Mesenteric fat pad (tissue), 1 donor: ENCODE results near the gene SAMD13. TPM values are rescaled to one million over a fixed set of nuclear protein-coding genes. Genes with fewer than 3 reads are reported as not detected.
"Not testable (repeated sequence)": the region's sequence is repeated elsewhere in the genome, so short reads cannot be mapped to it uniquely, and the experiment has no call there.

Source experiments
- DNase-seq: peaks from one replicate; pipeline ENCODE4 v3.0.0-alpha.2; 2020; ENCODE audit warnings: low spot score
- total RNA-seq: library from RNA; stranded (reverse); fragmentation: NEBNext Ultra II Directional; extraction: Animal tissue kit (Norgen Biotek cat#: 25700); gene quantifications from one replicate; pipeline ENCODE4 v1.2.1, GENCODE V29; 2021
- donor health status: DM: yes; HTN: yes; CAD: no.

SAMD13 gene
- total RNA-seq, 1 donor from 2014 or later = 0.61 TPM

GRCh38 chr1:84283381-84283780 lies 18.1 kb upstream of the SAMD13 start:
- no peak for DNase-seq

GRCh38 chr1:84286071-84286470 lies 15.4 kb upstream of the SAMD13 start:
- no peak for DNase-seq

- not testable (repeated sequence) for DNase-seq
Measured at GRCh38 chr1:84287389-84287788, 14.1 kb upstream of the SAMD13 start.

GRCh38 chr1:84289169-84289785 lies 12.2 kb upstream of the SAMD13 start:
- DNase-seq = no peak

GRCh38 chr1:84291882-84292655 lies 9.4 kb upstream of the SAMD13 start:
- DNase-seq = no peak

- DNase-seq = no peak
Measured at GRCh38 chr1:84293766-84294165, 7.7 kb upstream of the SAMD13 start.

GRCh38 chr1:84294751-84295150 lies 6.8 kb upstream of the SAMD13 start:
- no peak for DNase-seq

GRCh38 chr1:84297546-84298244 lies 3.8 kb upstream of the SAMD13 start:
- no peak for DNase-seq

GRCh38 chr1:84298328-84298683 lies 3.2 kb upstream of the SAMD13 start:
- DNase-seq = no peak

GRCh38 chr1:84298684-84299535 lies 2.6 kb upstream of the SAMD13 start:
- no peak for DNase-seq

- DNase-seq = no peak
Measured at GRCh38 chr1:84299536-84300170, 1.9 kb upstream of the SAMD13 start.

GRCh38 chr1:84300501-84300900 lies 1.0 kb upstream of the SAMD13 start:
- DNase-seq = no peak

GRCh38 chr1:84301785-84302385 lies 377 bp downstream of the SAMD13 start:
- DNase-seq = no peak

GRCh38 chr1:84303314-84303830 lies 1.9 kb downstream of the SAMD13 start:
- no peak for DNase-seq

- DNase-seq = no peak
Measured at GRCh38 chr1:84307398-84307797, 5.9 kb downstream of the SAMD13 start.

GRCh38 chr1:84311296-84311695 lies 9.8 kb downstream of the SAMD13 start:
- no peak for DNase-seq

GRCh38 chr1:84319662-84320061 lies 18.2 kb downstream of the SAMD13 start:
- no peak for DNase-seq

GRCh38 chr1:84327830-84328229 lies 26.3 kb downstream of the SAMD13 start:
- no peak for DNase-seq

GRCh38 chr1:84330125-84330984 lies 28.8 kb downstream of the SAMD13 start:
- DNase-seq = no peak
